ENCODE data around the gene C1orf167.

DNA sequence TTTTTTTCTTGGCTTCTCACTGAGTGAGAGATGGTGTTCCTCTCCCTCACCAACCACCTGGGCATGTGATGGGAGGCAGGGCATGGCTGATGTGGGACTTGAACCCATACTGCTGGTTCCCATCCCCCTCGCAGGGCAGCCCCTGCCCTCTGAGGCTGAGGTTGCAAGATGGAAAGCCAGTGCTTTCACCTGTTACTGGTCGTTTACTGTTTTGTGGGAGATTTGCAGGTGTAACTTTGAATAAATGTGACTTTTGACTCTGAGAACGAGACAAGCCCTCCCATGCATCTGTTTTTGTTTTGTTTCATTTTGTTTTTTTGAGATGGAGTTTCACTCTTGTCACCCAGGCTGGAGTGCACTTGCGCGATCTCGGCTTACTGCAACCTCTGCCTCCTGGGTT lies 21.6 kb downstream of the C1orf167 start:
- TF ChIP-seq, protein P1, sequence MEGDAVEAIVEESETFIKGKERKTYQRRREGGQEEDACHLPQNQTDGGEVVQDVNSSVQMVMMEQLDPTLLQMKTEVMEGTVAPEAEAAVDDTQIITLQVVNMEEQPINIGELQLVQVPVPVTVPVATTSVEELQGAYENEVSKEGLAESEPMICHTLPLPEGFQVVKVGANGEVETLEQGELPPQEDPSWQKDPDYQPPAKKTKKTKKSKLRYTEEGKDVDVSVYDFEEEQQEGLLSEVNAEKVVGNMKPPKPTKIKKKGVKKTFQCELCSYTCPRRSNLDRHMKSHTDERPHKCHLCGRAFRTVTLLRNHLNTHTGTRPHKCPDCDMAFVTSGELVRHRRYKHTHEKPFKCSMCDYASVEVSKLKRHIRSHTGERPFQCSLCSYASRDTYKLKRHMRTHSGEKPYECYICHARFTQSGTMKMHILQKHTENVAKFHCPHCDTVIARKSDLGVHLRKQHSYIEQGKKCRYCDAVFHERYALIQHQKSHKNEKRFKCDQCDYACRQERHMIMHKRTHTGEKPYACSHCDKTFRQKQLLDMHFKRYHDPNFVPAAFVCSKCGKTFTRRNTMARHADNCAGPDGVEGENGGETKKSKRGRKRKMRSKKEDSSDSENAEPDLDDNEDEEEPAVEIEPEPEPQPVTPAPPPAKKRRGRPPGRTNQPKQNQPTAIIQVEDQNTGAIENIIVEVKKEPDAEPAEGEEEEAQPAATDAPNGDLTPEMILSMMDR (IDR thresholded peaks at IDR 0.05), result no peak
- TF ChIP-seq POLR2A (IDR thresholded peaks at IDR 0.05), result no peak

Data from testis (tissue), 2 donors.